NCI-H2196 treated with DMSO at 0.1 percent for 48 hours (cell line): Measurements from ENCODE around the gene TESK1.
"Not testable (repeated sequence)": the region's sequence is repeated elsewhere in the genome, so short reads cannot be mapped to it uniquely, and the experiment has no call there.

ENCODE experiments used
- DNase-seq: peaks from one replicate; lab custom pipeline; 2025; ENCODE audit not compliant: unreplicated experiment; lab: John Stamatoyannopoulos, UW

TESK1 gene

DNA sequence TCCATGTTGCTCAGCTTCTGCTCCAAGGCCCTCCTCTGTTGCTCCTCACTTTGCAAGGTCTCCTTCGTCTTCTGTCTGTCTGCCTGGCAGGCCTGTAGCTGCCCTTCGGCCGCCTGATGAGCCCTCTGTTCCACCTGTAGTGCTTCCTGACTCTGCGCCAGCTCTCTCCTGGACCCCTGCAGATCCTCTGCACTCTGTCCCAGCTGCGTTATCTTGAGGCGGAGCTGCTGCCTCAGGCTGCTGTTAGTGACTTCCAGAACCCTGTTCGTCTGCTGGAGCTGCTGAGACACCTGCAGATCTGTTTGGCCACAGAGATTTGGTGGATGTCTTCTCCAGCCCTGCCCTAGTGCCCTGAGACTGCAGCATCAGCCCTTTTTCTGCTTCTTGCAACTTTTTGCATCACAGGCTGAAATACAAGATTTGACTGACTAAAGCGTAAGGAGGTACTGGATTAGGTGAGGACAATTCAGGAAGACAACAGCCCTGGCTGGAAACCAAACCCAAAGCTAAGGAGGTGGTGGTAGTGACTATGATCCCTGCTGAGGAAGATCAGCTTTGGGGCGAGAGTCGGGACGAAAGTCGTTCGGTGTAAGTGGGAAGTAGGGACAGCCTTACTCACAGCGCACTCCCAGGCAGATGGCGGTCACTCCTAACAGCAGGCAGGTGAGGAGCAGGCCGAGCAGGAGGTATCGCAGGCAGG is 11.1 kb downstream of the TESK1 start:
- no peak for DNase-seq

DNA sequence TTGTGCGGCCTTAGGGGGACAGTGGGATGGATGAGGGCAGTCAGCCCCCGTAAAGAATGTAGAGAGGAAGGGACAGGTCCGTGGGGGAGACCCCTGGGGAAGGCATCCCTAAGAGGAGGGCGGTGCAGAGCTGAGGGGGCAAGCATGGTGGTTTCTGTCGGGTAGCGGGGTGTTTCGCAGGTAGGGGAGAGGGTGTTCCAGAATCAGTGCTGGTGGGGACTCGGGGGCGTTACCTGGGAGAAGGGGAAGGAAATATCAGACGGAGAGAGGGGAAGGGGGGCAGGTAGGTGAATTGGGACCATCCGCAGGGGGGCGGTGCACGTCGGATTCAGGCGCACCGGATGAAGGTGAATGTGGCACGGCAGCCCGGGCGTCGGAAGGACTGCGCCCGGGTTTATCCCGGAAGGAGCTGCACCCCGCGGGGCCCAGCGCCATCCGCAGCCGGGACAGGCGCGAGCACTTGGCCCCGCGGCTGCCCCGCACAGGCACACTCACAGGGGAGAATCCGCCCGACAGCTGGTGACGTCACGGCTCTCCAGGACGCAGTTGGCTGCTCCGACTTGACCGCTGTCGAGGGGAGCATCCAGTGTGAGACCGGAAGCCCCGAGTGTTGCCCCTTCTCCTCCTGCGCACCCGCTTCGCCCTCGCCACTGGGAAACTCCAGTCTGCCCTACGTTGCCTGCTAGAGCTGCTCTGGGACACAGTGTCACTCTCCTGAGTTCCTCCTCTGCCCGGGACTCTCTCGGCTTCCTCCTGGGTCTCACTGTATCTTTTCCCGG is 11.8 kb downstream of the TESK1 start:
- DNase-seq, result no peak

DNA sequence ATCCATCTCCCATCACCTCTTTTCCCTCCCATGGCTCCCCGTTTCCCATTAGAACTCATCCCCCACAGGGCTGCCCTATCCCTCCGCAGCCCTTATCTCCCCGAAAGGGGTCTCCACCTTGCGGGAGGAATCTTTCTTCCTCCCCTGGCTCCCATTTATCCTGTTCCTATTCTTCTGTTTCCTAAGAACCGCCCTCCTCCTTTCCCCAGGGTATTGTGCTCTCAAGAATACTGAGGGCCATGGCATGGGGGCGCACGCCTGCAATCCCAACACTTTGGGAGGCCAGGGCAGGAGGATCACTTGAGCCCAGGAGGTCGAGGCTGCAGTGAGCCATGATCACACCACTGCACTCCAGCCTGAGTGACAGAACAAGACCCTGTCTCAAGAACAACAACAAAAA is 12.5 kb downstream of the TESK1 start:
- no peak for DNase-seq

DNA sequence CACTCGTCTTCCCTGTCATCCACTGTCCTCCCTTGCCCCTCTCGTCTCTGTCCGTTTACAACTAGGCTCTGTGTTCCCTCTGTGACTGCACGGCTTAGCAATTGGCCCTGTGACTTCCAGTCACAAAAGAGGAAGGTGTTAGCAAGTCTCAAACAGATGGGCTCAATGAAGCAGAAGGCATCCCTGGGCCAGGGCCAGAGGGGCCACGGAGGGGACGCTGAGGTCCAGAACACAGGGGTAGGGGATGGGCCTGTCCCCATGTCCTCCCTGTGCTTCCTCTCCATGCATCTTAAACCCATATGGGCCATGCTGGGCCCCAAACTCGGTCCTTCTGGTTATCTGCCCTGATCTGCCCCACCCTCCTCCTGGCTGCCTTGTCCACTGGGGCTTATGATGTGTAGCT is 13.3 kb downstream of the TESK1 start, which contains the start of gene CD72:
Gene CD72 (minus strand): TSS at position 89 of the 403 bp plus-strand sequence. CDS start 110 bp downstream, outside the sequence.
- no peak for DNase-seq

DNA sequence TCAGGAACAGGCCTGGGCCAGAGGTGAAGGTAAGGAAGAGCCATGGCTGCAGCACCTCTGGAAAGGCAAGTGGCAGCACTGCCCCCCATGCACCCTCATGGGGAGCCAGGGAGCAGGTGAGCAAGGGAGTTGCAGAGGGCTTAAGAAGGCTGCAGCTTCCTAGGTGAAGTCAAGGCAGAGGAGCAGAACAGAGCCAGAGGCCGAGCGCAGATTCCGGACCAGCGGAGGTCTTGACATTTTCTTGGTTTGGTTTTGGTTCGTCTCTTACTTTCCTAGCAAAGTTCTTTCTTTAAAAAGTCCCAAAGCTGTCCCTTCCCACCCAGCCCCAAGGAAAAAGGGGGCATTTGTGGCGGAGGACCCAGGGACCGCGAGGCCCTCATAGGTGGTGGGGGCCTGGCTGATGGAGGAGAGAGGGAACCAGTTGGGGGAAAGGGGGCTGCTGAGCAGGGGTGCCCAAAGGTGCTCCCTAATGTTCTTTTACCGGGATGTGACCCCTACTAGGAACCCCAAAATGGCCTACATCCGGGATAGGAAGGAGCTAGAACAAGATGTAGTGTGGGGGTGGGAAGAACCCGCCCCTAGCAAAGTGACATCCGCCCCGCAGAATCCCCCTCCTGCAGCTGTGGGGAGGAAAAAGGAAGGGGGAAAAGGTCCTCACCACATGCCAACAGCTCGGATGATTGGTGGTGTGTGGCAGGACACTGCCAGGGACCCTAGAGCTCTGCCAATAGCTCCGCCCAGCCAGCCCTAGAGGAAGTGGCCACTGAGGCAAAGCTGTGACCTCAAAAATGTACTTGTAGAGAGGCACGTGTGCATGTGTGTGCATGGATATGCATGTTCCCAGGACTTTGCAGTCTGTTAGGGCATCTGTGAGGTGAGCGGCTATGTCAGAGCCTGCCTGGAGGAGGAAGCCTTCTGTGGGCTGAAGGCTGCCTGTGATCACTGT is 14.1 kb downstream of the TESK1 start:
- no peak for DNase-seq

DNA sequence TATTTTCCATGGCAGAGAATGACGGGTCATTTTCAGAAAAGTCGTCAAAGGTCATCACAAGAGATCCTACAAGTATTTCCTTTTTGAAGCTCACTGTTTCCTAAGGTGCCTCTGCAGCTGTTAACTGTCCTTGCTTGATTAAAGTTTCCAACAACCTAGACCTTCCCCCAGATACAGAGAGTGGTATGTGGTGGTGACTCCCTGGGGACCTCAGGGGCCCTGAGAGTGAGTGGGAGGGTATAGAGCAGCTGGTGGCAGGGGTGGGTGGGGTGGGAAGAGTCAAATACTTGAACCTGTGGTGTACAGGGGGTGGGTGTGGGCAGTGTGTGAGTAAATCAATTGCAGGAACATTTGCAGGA is 14.7 kb downstream of the TESK1 start:
- DNase-seq, result no peak

DNA sequence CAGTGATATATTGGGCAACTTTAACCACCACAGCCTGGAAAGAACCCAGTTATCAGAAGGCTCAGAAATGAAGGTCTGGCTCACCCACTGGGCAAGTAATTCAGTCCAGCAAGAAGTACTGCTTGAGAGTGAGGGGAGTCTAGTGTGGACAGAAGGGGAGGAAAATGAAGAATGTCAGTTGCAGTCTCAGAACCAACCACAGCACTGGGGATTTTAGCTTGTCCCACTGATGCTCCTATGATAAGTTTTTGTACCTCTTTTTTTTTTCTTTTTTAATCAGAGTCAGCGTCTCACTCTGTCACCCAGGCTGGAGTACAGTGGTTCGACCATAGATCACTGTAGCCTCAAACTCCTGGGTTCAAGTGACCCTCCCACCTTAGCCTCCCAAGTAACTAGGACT is 22.5 kb downstream of the TESK1 start:
- no peak for DNase-seq

DNA sequence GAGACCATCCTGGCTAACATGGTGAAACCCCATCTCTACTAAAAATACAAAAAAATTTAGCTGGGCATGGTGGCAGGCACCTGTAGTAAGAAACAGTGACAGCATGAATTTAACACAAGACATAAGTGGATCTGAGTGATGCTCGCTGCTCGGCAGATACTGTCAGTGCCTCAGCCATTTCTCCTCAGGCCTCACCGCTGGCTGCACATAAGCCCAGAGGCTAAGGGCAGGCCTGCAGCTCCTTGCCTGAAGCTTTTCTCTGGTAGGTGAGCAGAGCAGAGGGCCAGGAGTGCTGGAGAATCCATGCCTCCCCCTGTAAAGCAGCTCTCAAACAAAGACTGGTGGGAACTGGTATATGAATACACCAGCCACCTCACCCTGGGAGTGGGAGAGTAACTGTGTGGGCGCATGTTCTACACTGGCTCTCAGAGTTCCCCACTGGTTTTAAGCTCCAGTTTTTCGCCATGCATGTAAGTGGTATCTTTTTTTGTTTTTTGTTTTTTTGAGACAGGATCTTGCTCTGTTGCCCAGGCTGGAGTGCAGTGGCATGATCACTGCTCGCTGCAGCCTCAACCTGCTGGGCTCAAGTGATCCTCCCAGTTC is 23.4 kb downstream of the TESK1 start:
- no peak for DNase-seq

DNA sequence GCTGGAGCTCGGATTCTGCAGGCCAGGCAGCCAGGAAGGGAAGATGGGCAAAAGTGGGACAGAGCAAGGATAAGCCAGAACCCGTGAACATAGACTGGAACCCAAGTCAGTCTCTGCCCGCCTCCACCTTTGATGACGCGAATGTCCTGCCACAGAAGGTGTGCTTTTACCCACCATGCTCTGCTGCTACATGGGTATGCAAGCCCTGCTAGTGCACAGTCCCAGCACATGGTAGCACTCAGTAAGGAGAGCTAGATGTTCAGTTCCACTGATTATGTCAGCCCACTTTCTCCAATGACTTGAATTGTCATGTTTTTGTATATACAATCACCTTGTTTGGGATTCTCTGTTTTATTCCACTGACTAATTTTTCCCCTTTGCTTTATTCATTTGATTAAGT is 24.5 kb downstream of the TESK1 start:
- no peak for DNase-seq

DNA sequence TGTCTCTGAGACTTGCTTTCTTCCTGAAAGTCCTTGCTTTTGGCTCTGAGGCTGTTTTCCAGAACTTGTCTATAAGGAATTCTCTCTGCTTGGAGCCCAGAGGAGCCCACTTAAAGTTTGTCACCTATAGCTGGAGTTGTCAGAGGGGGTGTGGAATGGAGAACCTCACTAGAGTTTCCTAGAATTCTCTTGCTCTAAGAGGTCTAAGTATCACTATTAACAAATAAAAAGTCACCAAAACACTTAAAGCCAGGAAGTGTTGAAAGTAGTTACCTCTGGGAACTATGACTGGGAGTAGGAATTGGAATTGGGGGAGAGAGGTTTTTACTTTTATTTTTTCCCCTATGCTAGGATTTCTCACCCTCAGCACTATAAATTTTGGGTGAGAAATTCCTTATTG is 30.7 kb downstream of the TESK1 start:
- DNase-seq, result no peak

DNA sequence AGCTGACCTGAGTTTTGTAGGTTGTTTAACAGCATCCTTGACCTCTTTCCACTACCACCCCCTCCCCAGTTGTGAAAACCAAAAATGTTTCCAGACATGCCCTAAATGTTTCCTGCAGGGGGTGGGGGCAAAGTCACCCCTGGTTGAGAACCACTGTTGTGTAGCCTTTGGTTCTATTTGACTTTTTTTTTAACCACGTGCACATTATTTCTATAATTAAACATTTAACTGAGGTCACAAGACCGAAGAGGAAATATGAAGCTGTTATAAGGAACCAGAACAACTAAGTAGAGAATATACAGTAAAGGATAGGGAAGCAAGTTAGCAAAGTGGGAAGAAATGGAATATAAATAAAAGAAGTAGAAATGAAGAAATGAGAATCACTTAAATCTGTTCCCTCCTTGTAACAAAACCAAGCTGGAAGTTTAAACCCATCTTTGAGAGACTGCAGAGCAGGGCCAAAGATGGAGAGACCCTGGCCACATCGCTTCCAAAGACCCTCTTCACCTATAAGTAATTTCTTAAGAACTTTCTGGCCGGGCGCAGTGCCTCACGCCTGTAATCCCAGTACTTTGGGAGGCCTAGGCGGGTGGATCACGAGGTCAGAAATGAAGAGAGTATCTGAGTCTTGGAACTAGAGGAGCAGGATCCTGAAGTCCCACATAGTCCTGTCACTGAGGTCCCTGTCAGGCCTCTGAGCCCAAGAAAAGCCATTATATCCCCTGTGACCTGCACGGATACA is 31.2 kb downstream of the TESK1 start:
- no peak for DNase-seq

DNA sequence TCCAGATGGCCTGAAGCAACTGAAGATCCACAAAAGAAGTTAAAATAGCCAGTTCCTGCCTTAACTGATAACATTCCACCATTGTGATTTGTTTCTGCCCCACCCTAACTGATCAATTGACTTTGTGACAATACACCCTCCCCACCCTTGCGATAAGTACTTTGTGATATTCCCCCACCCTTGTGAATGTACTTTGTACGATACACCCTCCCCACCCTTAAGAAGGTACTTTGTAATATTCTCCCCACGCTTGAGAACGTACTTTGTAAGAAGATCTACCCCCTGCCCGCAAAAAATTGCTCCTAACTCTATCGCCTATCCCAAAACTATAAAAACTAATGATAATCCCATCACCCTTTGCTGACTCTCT is 31.8 kb downstream of the TESK1 start:
- not testable (repeated sequence) for DNase-seq

DNA sequence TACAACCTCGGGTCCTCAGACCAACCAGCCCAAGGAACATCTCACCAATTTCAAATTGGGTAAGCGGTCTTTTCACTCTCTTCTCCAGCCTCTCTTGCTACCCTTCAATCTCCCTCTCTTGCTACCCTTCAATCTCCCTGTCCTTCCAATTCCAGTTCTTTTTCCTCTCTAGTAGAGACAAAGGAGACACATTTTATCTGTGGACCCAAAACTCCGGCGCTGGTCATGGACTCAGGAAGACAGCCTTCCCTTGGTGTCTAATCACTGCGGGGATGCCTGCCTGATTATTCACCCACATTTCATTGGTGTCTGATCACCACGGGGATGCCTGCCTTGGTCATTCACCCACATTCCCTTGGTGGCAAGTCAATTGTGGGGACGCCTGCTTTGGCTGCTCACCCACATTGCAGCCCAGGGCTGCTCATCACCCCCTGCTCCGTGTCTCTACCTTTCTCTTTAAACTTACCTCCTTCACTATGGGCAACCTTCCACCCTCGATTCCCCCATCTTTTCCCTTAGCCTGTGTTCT is 32.4 kb downstream of the TESK1 start:
- DNase-seq, result not testable (repeated sequence)

DNA sequence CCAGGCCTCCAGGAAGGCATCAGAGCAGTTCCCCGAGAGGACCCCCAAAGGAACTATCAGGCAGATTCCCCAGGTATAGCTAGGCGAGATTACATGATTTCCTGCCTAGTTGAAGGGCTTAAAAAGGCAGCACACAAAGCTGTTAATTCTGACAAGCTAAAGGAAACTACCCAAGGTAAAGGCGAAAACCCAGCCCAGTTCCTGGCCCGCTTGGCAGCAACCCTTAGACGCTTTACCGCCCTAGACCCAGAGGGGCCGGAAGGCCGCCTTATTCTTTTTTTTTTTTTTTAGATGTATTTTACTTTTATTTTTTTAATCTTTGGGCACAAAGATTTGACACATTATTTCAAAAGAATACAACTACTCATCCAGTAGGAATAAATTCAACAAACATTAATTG is 33.7 kb downstream of the TESK1 start:
- DNase-seq, result not testable (repeated sequence)

DNA sequence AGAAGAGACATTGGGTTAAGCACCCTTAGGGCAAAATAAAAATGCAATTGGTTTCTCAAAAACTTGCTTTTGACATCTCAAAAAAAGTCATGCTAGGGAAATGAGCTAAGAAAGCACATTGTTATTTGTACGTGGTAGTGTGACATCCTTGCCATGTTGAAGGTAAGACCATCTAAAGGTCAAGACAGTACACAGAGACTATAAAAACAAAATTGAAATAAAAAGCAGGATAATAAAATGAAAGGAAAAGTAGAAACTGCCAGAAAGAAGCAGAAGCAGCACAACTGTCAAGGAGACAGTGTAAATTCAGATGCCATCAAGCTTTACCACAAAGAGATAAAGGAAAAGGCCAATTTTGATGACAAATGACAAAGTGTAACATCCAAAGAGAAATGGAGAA is 34.2 kb downstream of the TESK1 start:
- not testable (repeated sequence) for DNase-seq

DNA sequence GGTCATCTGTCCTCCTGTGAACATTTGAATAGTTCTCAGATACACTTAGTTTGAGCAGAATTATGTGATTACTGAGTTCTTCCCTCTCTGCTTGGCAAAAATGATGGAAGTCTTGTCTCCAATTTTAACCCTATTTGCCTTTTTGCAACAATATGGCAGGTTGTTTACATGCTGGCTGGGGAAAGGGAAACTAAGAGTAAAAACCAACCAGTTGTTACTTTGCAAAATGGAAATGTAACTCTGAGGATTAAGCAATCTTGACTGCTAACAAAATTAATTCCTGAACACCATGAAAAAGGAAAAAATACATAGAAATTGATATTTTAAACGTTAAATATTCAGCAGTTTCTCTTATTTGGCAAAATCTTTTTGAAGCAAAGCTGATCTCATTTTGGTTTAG is 34.6 kb downstream of the TESK1 start:
- no peak for DNase-seq

DNA sequence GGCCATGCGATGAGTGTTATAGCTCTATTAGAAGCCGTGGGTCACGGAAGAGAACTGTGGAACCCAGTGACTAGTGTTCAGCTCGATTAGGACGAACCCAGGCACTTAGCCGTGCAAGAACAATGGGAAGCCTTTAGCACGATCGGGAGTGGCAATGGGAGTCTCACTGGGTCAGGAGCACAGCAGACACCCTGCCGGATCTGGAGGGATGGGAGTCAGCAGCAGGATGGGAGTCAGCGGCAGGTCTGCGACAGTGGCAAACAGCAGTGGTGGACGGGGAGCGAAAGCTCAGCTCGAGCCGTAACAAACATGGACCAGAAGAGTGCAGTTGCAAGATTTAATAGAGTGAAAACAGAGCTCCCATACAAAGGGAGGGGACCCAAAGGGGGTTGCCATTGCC is 35.4 kb downstream of the TESK1 start:
- DNase-seq, result not testable (repeated sequence)

DNA sequence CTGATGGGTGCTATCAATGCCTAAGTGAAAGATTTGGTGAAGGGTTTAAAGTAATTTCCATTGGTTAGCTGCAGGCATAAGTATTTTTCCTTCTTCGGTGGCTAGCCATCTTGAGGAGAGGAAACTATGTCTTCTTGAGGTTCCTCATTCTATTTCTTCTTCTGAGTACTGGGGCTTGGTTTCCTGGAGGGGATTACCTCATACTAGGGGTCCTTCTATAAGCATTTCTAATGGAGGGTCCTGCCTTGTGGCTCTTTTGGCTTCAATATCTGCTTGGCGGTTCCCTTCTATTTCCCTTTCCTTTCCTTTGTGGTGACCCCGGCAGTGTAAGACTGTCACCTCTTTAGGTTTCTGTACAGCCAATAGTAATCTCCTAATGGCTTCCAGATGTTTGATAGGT is 36.4 kb downstream of the TESK1 start:
- DNase-seq, result not testable (repeated sequence)

DNA sequence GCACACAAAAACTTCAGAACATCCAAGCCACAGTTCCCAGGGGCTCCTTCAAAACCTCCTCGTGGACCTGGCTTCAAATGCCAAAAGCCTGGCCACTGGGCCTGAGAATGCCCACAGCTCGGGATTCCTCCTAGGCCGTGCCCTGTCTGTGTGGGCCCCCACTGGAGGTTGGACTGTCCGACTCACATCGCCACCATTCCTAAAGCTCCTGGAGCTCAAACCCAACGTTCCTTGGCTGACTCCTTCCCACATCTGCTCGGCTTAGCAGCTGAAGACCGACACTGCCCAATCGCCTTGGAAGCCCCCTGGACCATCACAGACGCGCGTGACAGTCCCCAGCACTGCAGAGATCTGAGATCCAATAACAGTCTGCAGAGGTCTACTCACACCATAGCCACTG is 38.0 kb downstream of the TESK1 start:
- no peak for DNase-seq

DNA sequence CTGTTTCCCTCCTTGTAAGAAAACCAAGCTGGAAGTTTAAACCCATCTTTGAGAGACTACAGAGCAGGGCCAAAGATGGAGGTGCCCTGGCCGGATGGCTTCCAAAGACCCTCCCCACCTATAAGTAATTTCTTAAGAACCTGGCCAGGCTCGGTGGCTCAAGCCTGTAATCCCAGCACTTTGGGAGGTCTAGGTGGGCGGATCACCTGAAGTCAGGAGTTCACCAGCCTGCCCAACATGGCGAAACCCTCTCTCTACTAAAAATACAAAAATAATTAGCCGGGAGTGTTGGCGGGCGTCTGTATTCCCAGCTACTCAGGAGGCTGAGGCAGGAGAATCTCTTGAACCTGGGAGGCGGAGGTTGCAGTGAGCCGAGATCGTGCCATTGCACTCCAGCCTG is 40.7 kb downstream of the TESK1 start:
- DNase-seq, result not testable (repeated sequence)
